Measurements from ENCODE around the gene TAS1R2.

The TAS1R2 gene

DNA sequence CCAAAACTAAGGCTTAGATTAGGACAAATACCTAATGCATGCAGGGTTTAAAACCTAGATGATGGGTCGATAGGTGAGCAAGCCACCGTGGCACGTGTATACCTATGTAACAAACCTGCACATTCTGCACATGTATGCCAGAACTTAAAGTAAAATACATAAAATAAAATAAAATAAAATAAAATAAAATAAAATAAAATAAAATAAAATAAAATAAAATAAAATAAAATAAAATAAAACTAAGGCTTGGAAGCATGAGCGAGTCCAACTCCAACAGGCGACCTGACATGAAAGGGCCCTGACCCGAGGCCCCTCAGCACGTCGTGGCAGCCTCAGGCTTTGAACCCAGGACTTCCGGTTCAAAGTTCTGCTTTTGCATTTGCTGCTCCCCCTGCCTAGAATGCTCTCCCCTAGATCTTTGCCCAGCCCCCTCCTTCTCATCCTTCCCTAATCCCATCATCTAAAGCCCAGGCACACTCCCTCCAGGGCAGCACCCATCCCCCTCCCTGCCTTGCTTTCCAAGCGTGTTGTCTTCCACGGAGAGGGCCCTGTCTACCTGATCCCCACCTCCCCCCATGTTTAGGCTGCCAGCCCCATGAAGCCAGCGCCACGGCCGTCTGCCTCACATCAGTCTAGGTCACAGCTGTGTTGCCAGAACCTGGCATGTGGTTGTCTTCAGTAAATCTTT, 64.3 kb downstream of the TAS1R2 start:
- TF ChIP-seq, protein P1, sequence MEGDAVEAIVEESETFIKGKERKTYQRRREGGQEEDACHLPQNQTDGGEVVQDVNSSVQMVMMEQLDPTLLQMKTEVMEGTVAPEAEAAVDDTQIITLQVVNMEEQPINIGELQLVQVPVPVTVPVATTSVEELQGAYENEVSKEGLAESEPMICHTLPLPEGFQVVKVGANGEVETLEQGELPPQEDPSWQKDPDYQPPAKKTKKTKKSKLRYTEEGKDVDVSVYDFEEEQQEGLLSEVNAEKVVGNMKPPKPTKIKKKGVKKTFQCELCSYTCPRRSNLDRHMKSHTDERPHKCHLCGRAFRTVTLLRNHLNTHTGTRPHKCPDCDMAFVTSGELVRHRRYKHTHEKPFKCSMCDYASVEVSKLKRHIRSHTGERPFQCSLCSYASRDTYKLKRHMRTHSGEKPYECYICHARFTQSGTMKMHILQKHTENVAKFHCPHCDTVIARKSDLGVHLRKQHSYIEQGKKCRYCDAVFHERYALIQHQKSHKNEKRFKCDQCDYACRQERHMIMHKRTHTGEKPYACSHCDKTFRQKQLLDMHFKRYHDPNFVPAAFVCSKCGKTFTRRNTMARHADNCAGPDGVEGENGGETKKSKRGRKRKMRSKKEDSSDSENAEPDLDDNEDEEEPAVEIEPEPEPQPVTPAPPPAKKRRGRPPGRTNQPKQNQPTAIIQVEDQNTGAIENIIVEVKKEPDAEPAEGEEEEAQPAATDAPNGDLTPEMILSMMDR (conservative IDR thresholded peaks at IDR 0.05; ENCODE audit: low read depth): no peak
- ChIA-PET CTCF (interaction anchor here (2.0 kb wide), 1 partner anchor 198 kb away, joined by 6 read pairs; no protein-coding TSS in a partner anchor), POLR2A (ENCODE audit: low non-redundant PET) (no interaction called here)
- no peak for DNase-seq (ENCODE audit: low spot score)
- H3K27ac ChIP-seq: no peak overlapping the region

DNA sequence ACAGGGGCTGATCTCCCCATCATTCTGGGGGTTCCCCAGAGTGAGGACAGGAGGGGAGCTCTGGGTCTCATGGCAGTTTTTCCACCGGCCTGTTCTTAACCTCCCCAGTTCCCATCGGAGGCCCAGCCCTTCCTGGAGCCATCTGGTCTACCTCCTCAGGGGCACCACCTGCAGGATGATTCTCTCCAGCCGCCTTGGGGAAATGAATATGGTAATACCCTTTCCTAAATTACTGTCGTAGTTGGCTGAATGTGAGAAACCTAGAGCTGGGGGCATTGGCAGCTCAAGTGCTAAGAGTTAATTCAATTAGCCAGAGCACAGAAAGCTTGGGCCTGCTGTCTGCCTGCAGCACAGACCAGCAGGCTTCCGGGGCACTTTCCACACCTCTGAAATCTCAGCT, 64.9 kb downstream of the TAS1R2 start:
- H3K27ac ChIP-seq: no peak overlapping the region
- TF ChIP-seq, protein P1 (conservative IDR thresholded peaks at IDR 0.05; ENCODE audit: low read depth): no peak
- peak; percentile 18 for DNase-seq (ENCODE audit: low spot score)
- CTCF ChIA-PET: interaction anchor here (2.0 kb wide), 1 partner anchor 197 kb away, joined by 6 read pairs; no protein-coding TSS in a partner anchor
- POLR2A ChIA-PET (ENCODE audit: low non-redundant PET): no interaction called here

DNA sequence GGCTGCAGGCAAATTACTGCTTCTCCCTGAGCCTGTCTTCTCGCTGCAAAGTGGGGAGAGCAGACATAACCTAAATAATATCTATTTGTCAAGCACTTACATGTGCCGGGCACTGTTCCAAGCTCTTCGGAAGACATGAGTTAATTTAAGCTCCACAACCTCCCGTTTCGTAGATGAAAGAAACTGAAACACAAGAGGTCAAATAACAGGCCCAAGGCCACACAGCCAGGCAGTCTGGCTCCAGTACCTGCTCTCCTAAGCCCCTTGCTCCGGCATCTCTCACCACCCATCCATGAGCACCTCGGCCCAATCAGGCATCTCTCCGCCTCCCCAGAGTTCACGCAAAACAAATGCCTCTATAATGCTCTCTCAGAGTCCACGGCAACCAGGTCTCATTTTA, 65.4 kb downstream of the TAS1R2 start:
- TF ChIP-seq, protein P1 (conservative IDR thresholded peaks at IDR 0.05; ENCODE audit: low read depth): no peak
- no peak for DNase-seq (ENCODE audit: low spot score)
- CTCF ChIA-PET: no interaction called here
- no peak overlapping the region for H3K27ac ChIP-seq
- POLR2A ChIA-PET (ENCODE audit: low non-redundant PET): no interaction called here

DNA sequence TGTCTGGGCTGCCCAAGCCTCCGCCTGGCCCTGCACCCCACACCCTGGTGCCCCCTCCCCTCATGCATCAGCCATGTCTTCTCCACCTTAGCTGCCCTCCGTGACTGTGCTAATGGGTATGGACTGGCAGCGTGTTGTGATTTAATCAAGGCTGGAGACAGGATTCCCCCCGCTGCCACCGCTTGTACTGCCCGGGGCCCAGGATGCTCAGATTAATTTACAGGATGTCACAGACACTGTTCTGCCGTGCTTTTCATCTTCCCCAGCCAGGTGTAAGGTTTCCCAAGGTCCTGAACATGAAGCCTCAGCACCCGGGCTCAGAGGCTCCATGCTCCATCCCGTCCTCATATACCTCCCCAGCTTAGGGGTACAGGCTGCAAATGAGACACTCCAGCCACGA, 66.3 kb downstream of the TAS1R2 start:
- no peak for DNase-seq (ENCODE audit: low spot score)
- TF ChIP-seq, protein P1 (conservative IDR thresholded peaks at IDR 0.05; ENCODE audit: low read depth): no peak
- H3K27ac ChIP-seq: no peak overlapping the region
- CTCF ChIA-PET: no interaction called here
- POLR2A ChIA-PET (ENCODE audit: low non-redundant PET): no interaction called here

DNA sequence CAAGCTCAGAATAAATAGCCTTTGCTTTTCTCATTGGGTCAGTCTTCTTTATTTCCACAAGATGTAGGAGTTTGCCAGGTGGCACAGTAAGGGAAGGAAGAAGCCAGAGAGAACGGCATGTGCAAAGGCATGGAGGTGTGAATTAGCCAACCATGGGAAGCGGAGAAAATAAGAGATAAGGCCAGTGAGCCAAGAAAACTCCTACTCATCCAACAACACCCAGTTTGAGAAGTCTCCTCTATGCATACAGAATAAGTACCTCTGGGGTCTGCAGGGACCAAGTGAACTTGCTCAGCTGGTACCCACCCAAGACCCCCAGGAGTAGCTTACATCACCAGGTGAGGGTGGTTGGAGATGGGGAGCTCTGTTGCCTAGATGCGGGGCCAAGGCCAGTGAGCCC, 66.7 kb downstream of the TAS1R2 start:
- TF ChIP-seq, protein P1 (conservative IDR thresholded peaks at IDR 0.05; ENCODE audit: low read depth): no peak
- no peak overlapping the region for H3K27ac ChIP-seq
- no peak for DNase-seq (ENCODE audit: low spot score)
- CTCF ChIA-PET: no interaction called here
- POLR2A ChIA-PET (ENCODE audit: low non-redundant PET): no interaction called here

All from RWPE1 (cell line).